ENCODE measurements around the gene SMC5.
"Not testable (repeated sequence)": the region's sequence is repeated elsewhere in the genome, so short reads cannot be mapped to it uniquely, and the experiment has no call there.

SMC5 gene

DNA sequence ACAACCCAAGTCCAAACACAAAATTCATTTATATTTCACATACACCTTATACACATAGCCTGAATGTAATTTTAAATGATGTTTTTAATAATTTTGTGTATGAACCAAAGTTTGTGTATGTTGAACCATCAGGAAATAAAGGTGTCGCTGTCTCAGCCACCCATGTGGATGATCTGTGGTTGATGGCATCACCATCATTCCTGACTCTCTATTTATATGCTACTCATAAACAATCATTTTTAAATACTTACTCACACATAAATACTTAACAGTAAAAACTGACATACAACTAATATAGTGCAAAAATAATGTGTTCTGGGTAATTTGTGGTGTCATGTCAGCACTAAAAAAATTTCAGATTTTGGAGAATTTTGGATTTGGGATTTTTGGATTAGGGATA is 38.4 kb downstream of the SMC5 start:
- no peak for DNase-seq (ENCODE audit: low read depth, low spot score)
- Histone ChIP-seq H3K36me3 (ENCODE audit: control insufficient read depth, insufficient read depth, low read length) (peaks cover 3% of the 10 kb centered on the region; the same call in 1 of the 2 replicates), H3K9me3 (ENCODE audit: control insufficient read depth, insufficient read depth, low read length) (no peaks in the 10 kb centered on the region)

GRCh38 chr9:70298245-70298771 is 39.5 kb downstream of the SMC5 start:
- no CpG with 5 or more reads among the region's 1 CpG for whole genome bisulfite sequencing (ENCODE audit: insufficient coverage, insufficient read length)
- Histone ChIP-seq H3K9me3 (ENCODE audit: control insufficient read depth, insufficient read depth, low read length) (no peaks in the 10 kb centered on the region), H3K27ac (ENCODE audit: low read length) (no peak overlapping the region), H3K4me1 (ENCODE audit: control insufficient read depth, insufficient read depth, low read length) (no peaks in the 10 kb centered on the region), H3K27me3 (ENCODE audit: control insufficient read depth, insufficient read depth, low read length) (no peaks in the 10 kb centered on the region), H3K36me3 (ENCODE audit: control insufficient read depth, insufficient read depth, low read length) (peaks cover 4% of the 10 kb centered on the region; the same call in 1 of the 2 replicates), H3K4me3 (ENCODE audit: low read length) (no peak overlapping the region)
- no peak for DNase-seq (ENCODE audit: low read depth, low spot score)

More for the DNA sequence above, 38.4 kb downstream of the SMC5 start:
- Histone ChIP-seq H3K4me1 (ENCODE audit: control insufficient read depth, insufficient read depth, low read length) (no peaks in the 10 kb centered on the region), H3K27ac (ENCODE audit: low read length) (no peak overlapping the region), H3K27me3 (ENCODE audit: control insufficient read depth, insufficient read depth, low read length) (no peaks in the 10 kb centered on the region), H3K4me3 (ENCODE audit: low read length) (no peak overlapping the region)
- no CpG with 5 or more reads among the region's 1 CpG for WGBS (ENCODE audit: insufficient coverage, insufficient read length)

- H3K27ac ChIP-seq (ENCODE audit: low read length) = no peak overlapping the region
- H3K9me3 ChIP-seq (ENCODE audit: control insufficient read depth, insufficient read depth, low read length) = no peaks in the 10 kb centered on the region
- 100% methylated on average over 1 of the region's 5 CpGs for WGBS (ENCODE audit: insufficient coverage, insufficient read length)
- no peak overlapping the region for H3K4me3 ChIP-seq (ENCODE audit: low read length)
- H3K36me3 ChIP-seq (ENCODE audit: control insufficient read depth, insufficient read depth, low read length) = 0 out of 2 replicates have a peak, but pooled peaks cover 4% of the 10 kb centered on the region
- no peaks in the 10 kb centered on the region for H3K27me3 ChIP-seq (ENCODE audit: control insufficient read depth, insufficient read depth, low read length)
- DNase-seq (ENCODE audit: low read depth, low spot score) = no peak
- H3K4me1 ChIP-seq (ENCODE audit: control insufficient read depth, insufficient read depth, low read length) = no peaks in the 10 kb centered on the region
Observed at GRCh38 chr9:70303268-70303667, 44.5 kb downstream of the SMC5 start.

DNA sequence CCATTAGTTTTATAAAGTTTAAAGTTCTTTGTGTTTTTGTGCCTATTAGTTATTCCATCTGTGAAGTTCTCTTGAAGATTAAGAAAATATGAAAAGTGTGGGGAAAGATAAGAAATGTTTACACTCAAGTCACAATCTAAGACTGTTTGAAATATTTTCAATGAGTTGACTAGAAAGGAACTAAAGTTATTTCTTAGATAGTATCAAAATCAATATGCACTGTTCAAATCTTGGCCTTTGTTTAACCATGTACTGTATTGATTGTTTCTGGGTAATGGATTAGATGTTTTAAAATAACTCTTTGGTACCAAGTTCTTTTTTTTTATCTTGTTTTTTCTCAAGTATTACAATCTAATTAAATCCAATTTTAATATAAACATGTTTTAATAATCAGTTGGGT is 46.0 kb downstream of the SMC5 start:
- Histone ChIP-seq H3K36me3 (ENCODE audit: control insufficient read depth, insufficient read depth, low read length) (0 out of 2 replicates have a peak, but pooled peaks cover 4% of the 10 kb centered on the region), H3K4me1 (ENCODE audit: control insufficient read depth, insufficient read depth, low read length) (no peaks in the 10 kb centered on the region), H3K27me3 (ENCODE audit: control insufficient read depth, insufficient read depth, low read length) (no peaks in the 10 kb centered on the region), H3K9me3 (ENCODE audit: control insufficient read depth, insufficient read depth, low read length) (no peaks in the 10 kb centered on the region), H3K4me3 (ENCODE audit: low read length) (no peak overlapping the region), H3K27ac (ENCODE audit: low read length) (no peak overlapping the region)
- no peak for DNase-seq (ENCODE audit: low read depth, low spot score)

DNA sequence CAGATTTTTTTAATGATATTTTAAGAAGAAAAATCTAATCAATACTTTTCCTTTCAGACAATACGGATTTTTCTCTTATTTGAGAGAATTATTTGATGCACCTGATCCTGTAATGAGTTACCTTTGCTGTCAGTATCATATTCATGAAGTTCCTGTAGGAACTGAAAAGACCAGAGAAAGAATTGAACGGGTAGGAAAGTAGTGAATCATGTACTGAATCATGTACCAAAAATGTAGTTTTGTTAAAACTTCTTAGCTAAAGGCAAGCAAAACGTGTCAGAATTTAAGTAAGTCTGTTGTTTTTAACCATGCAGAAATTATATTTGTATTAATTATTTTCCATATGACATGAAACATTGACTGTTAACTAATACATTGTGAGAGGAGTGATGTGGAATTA is 56.6 kb downstream of the SMC5 start:
- H3K4me3 ChIP-seq (ENCODE audit: low read length) = no peak overlapping the region

DNA sequence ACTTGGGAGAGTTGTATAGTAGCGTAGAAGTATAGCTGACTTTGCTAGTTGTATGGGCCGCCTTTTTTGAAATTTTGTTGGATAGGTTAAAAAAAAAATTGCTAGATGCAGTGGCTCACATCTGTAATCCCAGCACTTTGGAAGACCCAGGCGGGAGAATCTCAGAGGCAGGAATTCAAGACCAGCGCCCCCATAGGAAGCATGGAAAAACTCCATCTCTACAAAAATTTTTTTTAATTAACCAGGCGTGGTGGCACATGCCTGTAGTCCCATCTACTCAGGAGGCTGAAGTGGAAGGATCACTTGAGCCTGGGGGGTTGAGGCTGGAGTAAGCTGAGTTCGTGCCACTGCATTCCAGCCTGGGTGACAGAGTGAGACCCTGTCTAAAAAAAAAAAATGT is 59.2 kb downstream of the SMC5 start:
- Histone ChIP-seq H3K36me3 (ENCODE audit: control insufficient read depth, insufficient read depth, low read length) (no peaks in the 10 kb centered on the region), H3K27ac (ENCODE audit: low read length) (no peak overlapping the region), H3K4me1 (ENCODE audit: control insufficient read depth, insufficient read depth, low read length) (no peaks in the 10 kb centered on the region), H3K4me3 (ENCODE audit: low read length) (no peak overlapping the region), H3K27me3 (ENCODE audit: control insufficient read depth, insufficient read depth, low read length) (no peaks in the 10 kb centered on the region), H3K9me3 (ENCODE audit: control insufficient read depth, insufficient read depth, low read length) (no peaks in the 10 kb centered on the region)
- WGBS (ENCODE audit: insufficient coverage, insufficient read length) = no CpG with 5 or more reads among the region's 6 CpGs
- DNase-seq (ENCODE audit: low read depth, low spot score) = peak; percentile 2

More for the DNA sequence above, 56.6 kb downstream of the SMC5 start:
- no peak for DNase-seq (ENCODE audit: low read depth, low spot score)
- no peaks in the 10 kb centered on the region for H3K9me3 ChIP-seq (ENCODE audit: control insufficient read depth, insufficient read depth, low read length)
- H3K4me1 ChIP-seq (ENCODE audit: control insufficient read depth, insufficient read depth, low read length) = no peaks in the 10 kb centered on the region
- no peak overlapping the region for H3K27ac ChIP-seq (ENCODE audit: low read length)
- H3K36me3 ChIP-seq (ENCODE audit: control insufficient read depth, insufficient read depth, low read length) = no peaks in the 10 kb centered on the region
- WGBS (ENCODE audit: insufficient coverage, insufficient read length) = no CpG with 5 or more reads among the region's 3 CpGs
- no peaks in the 10 kb centered on the region for H3K27me3 ChIP-seq (ENCODE audit: control insufficient read depth, insufficient read depth, low read length)

GRCh38 chr9:70322096-70322495 is 63.3 kb downstream of the SMC5 start:
- H3K9me3 ChIP-seq (ENCODE audit: control insufficient read depth, insufficient read depth, low read length) = no peaks in the 10 kb centered on the region
- no peaks in the 10 kb centered on the region; the same call in 1 of the 2 replicates for H3K36me3 ChIP-seq (ENCODE audit: control insufficient read depth, insufficient read depth, low read length)
- DNase-seq (ENCODE audit: low read depth, low spot score) = no peak
- no peaks in the 10 kb centered on the region for H3K27me3 ChIP-seq (ENCODE audit: control insufficient read depth, insufficient read depth, low read length)
- no peak overlapping the region for H3K27ac ChIP-seq (ENCODE audit: low read length)
- 97% methylated on average over 2 of the region's 4 CpGs for WGBS (ENCODE audit: insufficient coverage, insufficient read length)
- no peak overlapping the region for H3K4me3 ChIP-seq (ENCODE audit: low read length)
- H3K4me1 ChIP-seq (ENCODE audit: control insufficient read depth, insufficient read depth, low read length) = no peaks in the 10 kb centered on the region

- Histone ChIP-seq H3K9me3 (ENCODE audit: control insufficient read depth, insufficient read depth, low read length) (no peaks in the 10 kb centered on the region), H3K4me1 (ENCODE audit: control insufficient read depth, insufficient read depth, low read length) (no peaks in the 10 kb centered on the region), H3K4me3 (ENCODE audit: low read length) (no peak overlapping the region), H3K36me3 (ENCODE audit: control insufficient read depth, insufficient read depth, low read length) (no peaks in the 10 kb centered on the region; the same call in 1 of the 2 replicates), H3K27me3 (ENCODE audit: control insufficient read depth, insufficient read depth, low read length) (no peaks in the 10 kb centered on the region), H3K27ac (ENCODE audit: low read length) (no peak overlapping the region)
- DNase-seq (ENCODE audit: low read depth, low spot score) = no peak
- WGBS (ENCODE audit: insufficient coverage, insufficient read length) = no CpG with 5 or more reads among the region's 3 CpGs
Observed at GRCh38 chr9:70324963-70325362, 66.2 kb downstream of the SMC5 start.

- no CpG with 5 or more reads among the region's 4 CpGs for whole genome bisulfite sequencing (ENCODE audit: insufficient coverage, insufficient read length)
- not testable (repeated sequence) for DNase-seq (ENCODE audit: low read depth, low spot score)
Observed at GRCh38 chr9:70328625-70329024, 69.8 kb downstream of the SMC5 start.

GRCh38 chr9:70340572-70340971 is 81.8 kb downstream of the SMC5 start:
- Histone ChIP-seq H3K36me3 (ENCODE audit: control insufficient read depth, insufficient read depth, low read length) (no peaks in the 10 kb centered on the region), H3K4me3 (ENCODE audit: low read length) (no peak overlapping the region), H3K9me3 (ENCODE audit: control insufficient read depth, insufficient read depth, low read length) (no peaks in the 10 kb centered on the region), H3K27ac (ENCODE audit: low read length) (no peak overlapping the region), H3K4me1 (ENCODE audit: control insufficient read depth, insufficient read depth, low read length) (no peaks in the 10 kb centered on the region), H3K27me3 (ENCODE audit: control insufficient read depth, insufficient read depth, low read length) (no peaks in the 10 kb centered on the region)
- WGBS (ENCODE audit: insufficient coverage, insufficient read length) = no CpG with 5 or more reads among the region's 1 CpG
- no peak for DNase-seq (ENCODE audit: low read depth, low spot score)

More at GRCh38 chr9:70328625-70329024, 69.8 kb downstream of the SMC5 start:
- not testable (repeated sequence) for H3K27me3 ChIP-seq (ENCODE audit: control insufficient read depth, insufficient read depth, low read length); H3K9me3 ChIP-seq (ENCODE audit: control insufficient read depth, insufficient read depth, low read length); H3K36me3 ChIP-seq (ENCODE audit: control insufficient read depth, insufficient read depth, low read length); H3K4me3 ChIP-seq (ENCODE audit: low read length); H3K27ac ChIP-seq (ENCODE audit: low read length); H3K4me1 ChIP-seq (ENCODE audit: control insufficient read depth, insufficient read depth, low read length)

DNA sequence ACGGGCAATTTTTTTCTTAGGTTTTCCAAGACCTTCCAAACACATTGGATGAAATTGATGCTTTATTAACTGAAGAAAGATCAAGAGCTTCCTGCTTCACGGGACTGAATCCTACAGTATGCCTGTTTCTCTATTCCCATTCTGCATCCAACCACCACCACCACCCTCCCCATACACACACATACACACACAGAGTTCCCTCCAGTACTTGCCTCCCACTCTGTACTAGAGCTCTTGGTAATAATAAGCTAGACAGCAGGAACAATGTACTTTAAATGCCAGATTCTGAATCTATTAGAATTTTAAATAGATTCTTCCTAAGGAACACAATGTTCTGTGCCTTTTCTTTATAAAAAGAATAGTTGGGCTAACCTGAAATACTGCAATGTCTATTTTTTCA is 88.3 kb downstream of the SMC5 start:
- Histone ChIP-seq H3K4me3 (ENCODE audit: low read length) (no peak overlapping the region), H3K27ac (ENCODE audit: low read length) (no peak overlapping the region), H3K27me3 (ENCODE audit: control insufficient read depth, insufficient read depth, low read length) (no peaks in the 10 kb centered on the region), H3K9me3 (ENCODE audit: control insufficient read depth, insufficient read depth, low read length) (no peaks in the 10 kb centered on the region), H3K36me3 (ENCODE audit: control insufficient read depth, insufficient read depth, low read length) (no peaks in the 10 kb centered on the region), H3K4me1 (ENCODE audit: control insufficient read depth, insufficient read depth, low read length) (no peaks in the 10 kb centered on the region)
- no CpG with 5 or more reads among the region's 2 CpGs for WGBS (ENCODE audit: insufficient coverage, insufficient read length)
- no peak for DNase-seq (ENCODE audit: low read depth, low spot score)

Measured in iPS DF 6.9 (cell line).